MG63 (cell line): ENCODE results near the gene AJM1. TPM values are rescaled to one million over a fixed set of nuclear protein-coding genes. Genes with fewer than 3 reads are reported as not detected.
"Not testable (repeated sequence)": the region's sequence is repeated elsewhere in the genome, so short reads cannot be mapped to it uniquely, and the experiment has no call there.

Source experiments
- DNase-seq: peaks from one replicate; pipeline ENCODE4 v3.0.0-alpha.2; 2020
- H3K27me3 ChIP-seq: fragments of 250-450 bp; sonication (Bioruptor Pico); 2 replicates; pipeline ENCODE4 v1.5.1; 2020; ENCODE audit warnings: mild to moderate bottlenecking, moderate library complexity
- H3K36me3 ChIP-seq: fragments of 250-450 bp; sonication (Bioruptor Pico); 2 replicates; pipeline ENCODE4 v1.5.1; 2020; ENCODE audit warnings: mild to moderate bottlenecking, moderate library complexity
- H3K4me3 ChIP-seq: fragments of 250-450 bp; sonication (Bioruptor Pico); 2 replicates; pipeline ENCODE4 v1.5.1; 2020; ENCODE audit warnings: mild to moderate bottlenecking, moderate library complexity
- H3K9me3 ChIP-seq: fragments of 250-450 bp; sonication (Bioruptor Pico); 2 replicates; pipeline ENCODE4 v1.5.1; 2020; ENCODE audit warnings: mild to moderate bottlenecking, moderate library complexity
- total RNA-seq: library from RNA; depleted of rRNA; stranded (reverse); fragments of >200 nt; shearing (Covaris generic); gene quantifications from 2 replicates; pipeline ENCODE4 v1.2.3, GENCODE V29; 2014; ENCODE audit warnings: low replicate concordance

Gene AJM1
- total RNA-seq, 1 experiment from 2014 or later = 0.82 TPM

- Histone ChIP-seq H3K4me3 (no peak overlapping the region), H3K9me3 (no peaks in the 10 kb centered on the region), H3K27me3 (no peaks in the 10 kb centered on the region), H3K36me3 (peaks cover 15% of the 10 kb centered on the region)
- DNase-seq = no peak
These were observed 14.4 kb downstream of the AJM1 start for GRCh38 chr9:136856541-136857141.

DNA sequence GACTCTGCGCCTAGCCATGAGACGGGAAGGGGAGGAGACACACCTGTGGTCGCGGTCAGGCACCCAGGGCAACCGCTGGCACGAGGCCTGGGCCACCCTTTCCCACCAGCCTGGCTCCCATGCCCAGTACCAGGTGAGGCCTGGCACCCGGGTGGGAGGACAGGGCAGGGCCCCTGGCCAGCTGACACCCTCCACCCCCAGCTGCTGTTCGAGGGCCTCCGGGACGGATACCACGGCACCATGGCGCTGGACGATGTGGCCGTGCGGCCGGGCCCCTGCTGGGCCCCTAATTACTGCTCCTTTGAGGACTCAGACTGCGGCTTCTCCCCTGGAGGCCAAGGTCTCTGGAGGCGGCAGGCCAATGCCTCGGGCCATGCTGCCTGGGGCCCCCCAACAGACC lies 14.9 kb downstream of the AJM1 start:
- no peaks in the 10 kb centered on the region for H3K9me3 ChIP-seq
- peaks cover 20% of the 10 kb centered on the region for H3K36me3 ChIP-seq
- no peak overlapping the region for H3K4me3 ChIP-seq
- no peaks in the 10 kb centered on the region for H3K27me3 ChIP-seq
- no peak for DNase-seq

DNA sequence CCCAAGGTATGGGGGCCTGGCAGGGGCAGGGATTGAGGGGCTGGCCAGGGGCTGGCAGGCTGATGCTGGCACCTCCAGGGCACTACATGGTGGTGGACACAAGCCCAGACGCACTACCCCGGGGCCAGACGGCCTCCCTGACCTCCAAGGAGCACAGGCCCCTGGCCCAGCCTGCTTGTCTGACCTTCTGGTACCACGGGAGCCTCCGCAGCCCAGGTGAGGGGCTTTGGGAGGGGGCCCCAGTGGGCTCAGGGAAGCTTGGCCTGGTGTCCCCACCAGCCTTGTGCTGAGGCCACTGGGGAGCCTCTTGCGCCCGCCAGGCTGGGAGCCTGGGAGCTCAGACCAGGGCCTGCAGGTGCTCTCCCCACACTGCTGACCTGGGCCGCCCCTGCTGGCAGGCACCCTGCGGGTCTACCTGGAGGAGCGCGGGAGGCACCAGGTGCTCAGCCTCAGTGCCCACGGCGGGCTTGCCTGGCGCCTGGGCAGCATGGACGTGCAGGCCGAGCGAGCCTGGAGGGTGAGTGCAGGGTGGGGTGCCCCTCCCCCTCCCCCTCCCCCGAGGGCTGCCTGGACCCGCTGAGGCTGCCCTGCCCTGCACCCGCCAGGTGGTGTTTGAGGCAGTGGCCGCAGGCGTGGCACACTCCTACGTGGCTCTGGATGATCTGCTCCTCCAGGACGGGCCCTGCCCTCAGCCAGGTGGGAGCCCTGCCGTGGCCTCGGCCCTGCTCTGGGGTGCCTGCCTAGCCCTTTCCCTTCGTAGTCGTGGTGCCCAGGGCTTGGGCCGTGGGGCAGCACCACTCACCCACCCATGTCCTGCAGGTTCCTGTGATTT lies 15.5 kb downstream of the AJM1 start:
- Histone ChIP-seq H3K9me3 (no peaks in the 10 kb centered on the region), H3K27me3 (no peaks in the 10 kb centered on the region), H3K36me3 (peaks cover 26% of the 10 kb centered on the region), H3K4me3 (no peak overlapping the region)
- DNase-seq = no peak

DNA sequence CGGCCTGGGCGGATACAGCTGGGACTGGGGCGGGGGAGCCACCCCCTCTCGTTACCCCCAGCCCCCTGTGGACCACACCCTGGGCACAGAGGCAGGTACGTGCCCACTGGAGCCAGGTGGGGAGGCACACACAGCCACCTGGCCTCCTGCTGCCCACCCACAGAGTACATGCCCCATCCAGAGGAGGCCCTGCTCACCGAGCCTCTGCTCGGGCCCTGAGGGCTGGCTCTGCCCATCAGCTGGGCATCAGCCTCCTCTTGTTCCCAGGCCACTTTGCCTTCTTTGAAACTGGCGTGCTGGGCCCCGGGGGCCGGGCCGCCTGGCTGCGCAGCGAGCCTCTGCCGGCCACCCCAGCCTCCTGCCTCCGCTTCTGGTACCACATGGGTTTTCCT lies 16.2 kb downstream of the AJM1 start:
- Histone ChIP-seq H3K36me3 (peaks cover 33% of the 10 kb centered on the region), H3K27me3 (no peaks in the 10 kb centered on the region), H3K9me3 (no peaks in the 10 kb centered on the region), H3K4me3 (no peak overlapping the region)
- DNase-seq = no peak

GRCh38 chr9:136858844-136859757 lies 16.8 kb downstream of the AJM1 start:
- H3K4me3 ChIP-seq = no peak overlapping the region
- H3K9me3 ChIP-seq = no peaks in the 10 kb centered on the region
- peak; percentile 91 for DNase-seq
- H3K36me3 ChIP-seq = peaks cover 38% of the 10 kb centered on the region
- no peaks in the 10 kb centered on the region for H3K27me3 ChIP-seq

GRCh38 chr9:136860529-136860928 lies 18.3 kb downstream of the AJM1 start:
- Histone ChIP-seq H3K9me3 (no peaks in the 10 kb centered on the region), H3K27me3 (no peaks in the 10 kb centered on the region)
- no peak for DNase-seq

GRCh38 chr9:136860933-136861873 lies 18.9 kb downstream of the AJM1 start:
- Histone ChIP-seq H3K27me3 (no peaks in the 10 kb centered on the region), H3K9me3 (no peaks in the 10 kb centered on the region), H3K36me3 (peaks cover 43% of the 10 kb centered on the region), H3K4me3 (no peak overlapping the region)
- DNase-seq = no peak

More at GRCh38 chr9:136860529-136860928, 18.3 kb downstream of the AJM1 start:
- no peak overlapping the region for H3K4me3 ChIP-seq
- peaks cover 43% of the 10 kb centered on the region for H3K36me3 ChIP-seq

DNA sequence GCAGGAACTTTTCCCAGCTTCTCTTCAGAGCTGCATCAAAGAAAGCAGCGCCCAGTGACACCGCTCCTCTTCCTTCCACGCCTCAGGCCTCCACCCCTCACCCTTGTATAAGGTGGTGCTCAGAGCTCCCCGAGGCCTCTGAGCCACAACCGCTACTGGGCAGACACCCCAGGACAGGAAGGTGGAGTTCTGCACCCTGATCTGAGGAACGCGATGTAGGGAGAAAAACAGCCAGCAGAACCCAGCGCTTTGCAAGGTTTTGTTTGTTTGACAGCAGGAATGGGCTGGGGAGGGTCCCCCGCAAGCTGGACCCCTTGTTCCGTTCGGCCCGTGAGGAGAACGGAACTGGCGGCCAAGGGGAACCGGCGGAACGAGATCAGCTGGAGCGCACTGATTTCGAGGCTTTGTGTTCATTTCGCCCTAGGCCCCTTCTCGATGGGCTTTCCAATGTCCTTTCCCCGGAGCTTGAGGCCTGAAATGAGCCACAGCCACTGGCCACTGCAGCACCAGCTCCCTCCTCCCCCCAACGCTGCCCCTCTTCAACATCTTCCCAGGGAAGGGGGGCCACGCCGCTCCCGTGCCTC lies 19.7 kb downstream of the AJM1 start:
- peaks cover 43% of the 10 kb centered on the region for H3K36me3 ChIP-seq

DNA sequence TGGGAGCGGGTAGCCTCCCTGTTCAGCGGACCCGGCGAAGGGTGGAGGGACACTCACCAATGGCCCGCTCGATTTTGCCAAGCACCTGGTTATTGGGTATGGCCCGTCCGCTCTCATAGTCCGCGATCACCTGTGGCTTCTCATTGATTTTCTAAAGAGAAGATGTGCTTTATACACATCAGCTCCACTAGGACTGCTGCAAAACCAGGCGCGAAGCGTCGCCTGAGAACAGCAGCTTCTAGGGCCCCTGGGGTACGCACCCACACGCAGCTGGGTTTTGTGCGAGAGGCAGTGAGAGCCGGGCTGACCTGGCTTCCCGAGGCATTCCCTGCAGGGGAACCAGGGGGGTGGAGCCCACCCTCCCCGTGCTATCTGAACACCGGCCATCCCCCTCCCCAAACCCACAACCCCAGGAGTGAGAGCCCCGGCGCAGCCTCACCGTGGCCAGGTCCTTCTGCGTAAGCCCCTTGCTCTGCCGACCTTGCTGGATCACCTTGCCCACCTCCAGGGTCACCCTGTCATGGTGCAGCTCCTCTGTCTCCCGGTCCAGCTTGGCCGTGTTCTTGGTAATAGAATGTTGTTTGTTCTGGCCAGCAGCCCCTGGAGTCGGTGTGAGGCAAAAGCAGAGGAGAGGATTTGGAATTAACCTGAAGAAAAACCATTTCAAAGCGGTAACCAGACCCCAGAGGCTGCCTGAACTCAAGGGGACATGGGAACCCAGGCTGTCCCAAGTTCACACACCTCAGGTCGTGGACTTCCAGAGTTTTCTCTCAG lies 20.8 kb downstream of the AJM1 start:
- Histone ChIP-seq H3K9me3 (peaks cover 6% of the 10 kb centered on the region; the same call in 1 of the 2 replicates), H3K4me3 (no peak overlapping the region), H3K36me3 (peaks cover 50% of the 10 kb centered on the region), H3K27me3 (no peaks in the 10 kb centered on the region)
- DNase-seq = no peak

More for the DNA sequence above, 19.7 kb downstream of the AJM1 start:
- Histone ChIP-seq H3K27me3 (no peaks in the 10 kb centered on the region), H3K4me3 (no peak overlapping the region), H3K9me3 (no peaks in the 10 kb centered on the region)
- no peak for DNase-seq

GRCh38 chr9:136863623-136864273 lies 21.5 kb downstream of the AJM1 start:
- DNase-seq = no peak
- Histone ChIP-seq H3K4me3 (no peak overlapping the region), H3K27me3 (no peaks in the 10 kb centered on the region), H3K9me3 (peaks cover 6% of the 10 kb centered on the region; the same call in 1 of the 2 replicates), H3K36me3 (peaks cover 47% of the 10 kb centered on the region)

- Histone ChIP-seq H3K4me3 (peak overlapping the region; percentile 89), H3K36me3 (peaks cover 46% of the 10 kb centered on the region), H3K27me3 (no peaks in the 10 kb centered on the region), H3K9me3 (peaks cover 13% of the 10 kb centered on the region; the same call in 1 of the 2 replicates)
- DNase-seq = no peak
These were observed 22.9 kb downstream of the AJM1 start for GRCh38 chr9:136865041-136865767.

GRCh38 chr9:136865768-136866103 lies 23.5 kb downstream of the AJM1 start:
- Histone ChIP-seq H3K36me3 (peaks cover 44% of the 10 kb centered on the region), H3K27me3 (no peaks in the 10 kb centered on the region), H3K9me3 (peaks cover 17% of the 10 kb centered on the region), H3K4me3 (peak overlapping the region; percentile 89)
- no peak for DNase-seq

DNA sequence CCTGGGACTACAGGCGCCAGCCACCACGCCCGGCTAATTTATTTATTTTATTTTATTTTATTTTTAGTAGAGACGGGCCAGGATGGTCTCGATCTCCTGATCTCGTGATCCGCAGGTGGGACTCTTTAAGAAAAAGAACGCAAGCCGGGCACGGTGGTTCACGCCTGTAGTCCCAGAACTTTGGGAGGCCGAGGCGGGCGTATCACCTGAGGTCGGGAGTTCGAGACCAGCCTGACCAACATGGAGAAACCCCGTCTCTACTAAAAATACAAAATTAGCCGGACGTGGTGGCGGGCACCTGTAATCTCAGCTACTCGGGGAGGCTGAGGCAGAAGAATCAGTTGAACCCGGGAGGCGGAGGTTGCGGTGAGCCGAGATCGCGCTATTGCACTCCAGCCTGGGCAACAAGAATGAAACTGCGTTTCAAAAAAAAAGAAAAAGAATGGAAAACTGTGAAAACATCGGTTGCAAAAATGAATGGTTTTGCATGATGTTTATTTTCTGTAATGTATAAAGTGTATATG lies 24.7 kb downstream of the AJM1 start:
- Histone ChIP-seq H3K36me3 (peaks cover 32% of the 10 kb centered on the region), H3K9me3 (peaks cover 22% of the 10 kb centered on the region), H3K4me3 (peak overlapping the region; percentile 89)
- not testable (repeated sequence) for H3K27me3 ChIP-seq, DNase-seq

- peaks cover 27% of the 10 kb centered on the region for H3K36me3 ChIP-seq
- H3K9me3 ChIP-seq = peaks cover 23% of the 10 kb centered on the region
- no peak for DNase-seq
- no peak overlapping the region; the same call in 1 of the 2 replicates for H3K4me3 ChIP-seq
- no peaks in the 10 kb centered on the region for H3K27me3 ChIP-seq
These were observed 25.2 kb downstream of the AJM1 start for GRCh38 chr9:136867480-136867879.
